Stimulated activated effector memory CD8-positive, alpha-beta T cell treated with anti-CD3 and anti-CD28 coated beads, Interleukin-12 subunit alpha, Interleukin-12 subunit beta, amount 100 ng/mL, for 72 hours (primary cell): Measurements from ENCODE around the gene TMEM63B.

Source experiments
- ATAC-seq: fragments of 150-1000 bp; cut with Tn5 transposase; 2 replicates; pipeline ENCODE4 v1.10.0; 2021
- DNase-seq, 2 donors: peaks; one replicate each; pipeline ENCODE4 v3.0.0; 2021 to 2022; ENCODE audit warnings: low spot score in 2 of 2
- H3K27ac Mint-ChIP-seq: one replicate; pipeline ENCODE4 v1.8.0; 2022; ENCODE audit warnings: mild to moderate bottlenecking, mixed read lengths
- H3K36me3 Mint-ChIP-seq: one replicate; pipeline ENCODE4 v1.8.0; 2022; ENCODE audit warnings: mild to moderate bottlenecking, mixed read lengths
- H3K4me1 Mint-ChIP-seq: one replicate; pipeline ENCODE4 v1.8.0; 2022; ENCODE audit warnings: mixed read lengths
- H3K4me3 Mint-ChIP-seq: one replicate; pipeline ENCODE4 v1.8.0; 2022; ENCODE audit warnings: mild to moderate bottlenecking, mixed read lengths
- H3K9me3 Mint-ChIP-seq: one replicate; pipeline ENCODE4 v1.8.0; 2022; ENCODE audit warnings: mixed read lengths

TMEM63B gene

DNA sequence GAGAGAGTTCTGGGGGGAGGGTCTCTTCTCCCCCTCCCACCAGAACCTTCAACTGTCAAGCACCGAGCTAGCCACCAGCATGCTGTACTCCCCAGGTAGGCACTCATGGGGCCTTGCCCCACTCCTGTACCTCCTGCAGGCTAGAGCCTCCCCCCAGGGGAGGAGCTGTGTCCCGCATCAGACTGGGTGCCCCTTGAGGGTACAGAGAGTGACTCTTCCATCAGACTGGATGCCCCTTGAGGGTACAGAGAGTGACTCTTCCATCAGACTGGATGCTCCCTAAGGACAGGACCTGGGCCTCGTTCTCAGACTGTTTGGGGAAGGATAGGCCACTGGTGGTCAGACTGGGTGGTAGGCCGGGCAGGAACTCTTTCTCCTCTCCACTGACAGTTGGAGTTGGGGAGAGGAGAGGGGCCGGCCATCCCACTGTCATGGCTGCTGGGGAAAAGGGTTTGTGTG lies 31.4 kb downstream of the TMEM63B start, which contains the start of gene CAPN11:
Gene CAPN11 (plus strand): TSS at position 51 of the 459 bp plus-strand sequence. CDS start 29 bp downstream, at position 80.
- H3K4me3 Mint-ChIP-seq = no peak within 1 kb of the TSS
- H3K27ac Mint-ChIP-seq = no peak within 1 kb of the TSS
- ATAC-seq (no peak), DNase-seq (no peak)
- H3K36me3 Mint-ChIP-seq = no peaks in the 10 kb centered on the region
- H3K9me3 Mint-ChIP-seq = no peaks in the 10 kb centered on the region
- peaks cover 13% of the 10 kb centered on the region for H3K4me1 Mint-ChIP-seq

DNA sequence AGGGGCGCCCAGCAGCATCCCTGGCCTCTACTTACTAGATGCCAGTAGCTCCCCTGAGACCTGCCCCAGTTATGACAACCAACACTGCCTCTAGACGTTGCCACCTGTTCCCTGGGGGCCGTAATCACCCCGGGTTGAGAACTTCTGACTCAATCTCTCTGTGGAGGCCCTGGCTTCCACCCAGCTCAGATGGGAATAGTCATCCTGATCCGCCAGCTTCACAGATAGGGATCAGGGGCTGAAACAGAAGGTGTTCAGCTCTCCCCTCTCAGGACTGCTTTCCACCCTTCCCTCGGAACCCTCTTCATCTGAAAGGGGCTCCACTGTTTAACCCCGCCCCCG lies 34.6 kb downstream of the TMEM63B start:
- Mint-ChIP-seq H3K4me1 (peaks cover 13% of the 10 kb centered on the region), H3K36me3 (no peaks in the 10 kb centered on the region), H3K9me3 (no peaks in the 10 kb centered on the region), H3K4me3 (no peak overlapping the region), H3K27ac (peak overlapping the region; percentile 77)
- ATAC-seq (peak; percentile 43), DNase-seq (no peak)

DNA sequence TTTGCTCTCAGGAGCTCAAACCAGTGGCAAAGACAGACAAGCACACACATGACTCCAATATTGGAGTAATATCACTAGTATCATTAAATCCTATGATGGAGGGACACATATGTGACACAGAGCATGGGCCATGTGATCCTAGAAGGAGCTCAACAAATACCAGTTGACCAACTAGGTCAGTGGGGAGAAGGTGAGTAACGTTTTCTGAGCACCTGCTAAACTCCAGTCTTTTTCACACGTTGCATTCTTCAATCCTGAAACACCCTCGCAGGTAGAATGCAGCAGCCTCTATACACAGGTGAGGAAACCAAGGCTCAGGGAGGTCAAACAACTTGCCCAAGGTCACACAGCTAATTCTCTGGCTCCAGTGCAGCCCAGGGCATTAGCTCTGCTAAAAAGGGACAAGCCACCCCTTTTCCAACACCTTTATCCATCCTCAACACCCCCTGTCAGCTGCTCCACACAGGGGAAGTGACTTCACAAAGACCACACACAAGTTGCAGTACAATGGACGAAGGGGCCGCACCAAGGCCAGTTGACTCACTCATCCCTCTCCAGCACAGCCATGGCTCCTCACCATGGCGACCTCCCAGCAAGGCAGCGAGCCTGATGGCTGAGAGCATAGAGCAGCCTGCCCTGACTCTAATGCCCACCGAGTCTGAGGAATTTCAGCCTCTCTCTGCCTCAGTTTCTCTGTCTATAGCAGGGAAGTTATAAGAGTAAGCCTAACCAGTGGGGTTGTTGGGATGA lies 35.7 kb downstream of the TMEM63B start:
- peaks cover 13% of the 10 kb centered on the region for H3K4me1 Mint-ChIP-seq
- DNase-seq (no peak), ATAC-seq (no peak)
- H3K9me3 Mint-ChIP-seq = no peaks in the 10 kb centered on the region
- H3K27ac Mint-ChIP-seq = peak overlapping the region; percentile 67
- no peaks in the 10 kb centered on the region for H3K36me3 Mint-ChIP-seq
- no peak overlapping the region for H3K4me3 Mint-ChIP-seq

DNA sequence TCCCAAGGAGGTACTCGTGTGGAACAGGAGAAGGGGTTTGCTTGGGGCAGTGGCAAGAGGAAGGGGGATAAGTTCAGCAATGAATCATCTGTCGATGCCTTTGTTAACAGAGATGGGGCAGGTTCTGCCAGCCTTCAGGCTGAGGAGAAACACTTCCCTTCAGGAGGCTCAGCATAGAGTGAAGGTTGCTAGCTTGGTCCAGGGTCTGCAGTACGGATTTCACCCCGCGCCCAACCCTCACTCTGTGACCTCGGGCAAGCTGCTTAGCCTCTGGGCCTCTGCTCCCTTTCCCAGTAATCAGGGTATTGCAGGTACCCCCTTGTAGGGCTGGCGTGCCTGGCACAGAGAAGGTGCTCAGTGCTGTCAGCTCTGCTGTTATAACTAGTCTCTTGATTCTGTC lies 38.8 kb downstream of the TMEM63B start:
- H3K4me3 Mint-ChIP-seq = no peak overlapping the region
- ATAC-seq (no peak), DNase-seq (no peak)
- H3K36me3 Mint-ChIP-seq = no peaks in the 10 kb centered on the region
- no peak overlapping the region for H3K27ac Mint-ChIP-seq
- peaks cover 13% of the 10 kb centered on the region for H3K4me1 Mint-ChIP-seq
- no peaks in the 10 kb centered on the region for H3K9me3 Mint-ChIP-seq

DNA sequence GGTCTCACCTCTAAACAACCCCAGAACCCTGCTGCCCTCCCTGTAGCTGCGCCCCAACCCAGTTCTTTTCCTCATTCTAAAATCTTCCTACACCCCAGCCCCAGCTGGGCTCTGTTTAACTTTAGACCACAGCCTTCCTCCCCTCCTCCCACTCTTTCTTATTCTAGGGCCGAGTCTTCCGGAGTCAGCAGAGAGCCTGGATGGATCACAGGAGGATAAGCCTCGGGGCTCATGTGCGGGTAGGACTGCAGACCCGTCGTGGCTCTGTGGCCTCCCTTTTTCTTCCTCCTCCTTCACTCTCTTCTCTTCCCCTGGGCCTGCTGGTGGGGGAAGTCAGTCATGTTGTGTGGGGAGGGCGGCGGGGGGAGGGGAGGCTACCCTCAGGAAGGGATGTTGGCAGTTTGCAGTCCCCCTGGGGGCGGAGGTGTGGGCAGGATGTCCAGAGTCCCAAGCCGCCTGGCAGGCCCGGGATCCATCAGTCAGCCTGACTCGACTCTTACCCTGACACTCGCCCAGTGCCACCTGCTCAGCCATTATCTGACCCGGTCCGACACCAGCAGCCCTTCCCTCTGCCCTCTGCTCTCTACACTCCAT lies 39.3 kb downstream of the TMEM63B start:
- DNase-seq (no peak), ATAC-seq (no peak)
- Mint-ChIP-seq H3K36me3 (no peaks in the 10 kb centered on the region), H3K4me3 (no peak overlapping the region), H3K27ac (no peak overlapping the region), H3K9me3 (no peaks in the 10 kb centered on the region), H3K4me1 (peaks cover 7% of the 10 kb centered on the region)

DNA sequence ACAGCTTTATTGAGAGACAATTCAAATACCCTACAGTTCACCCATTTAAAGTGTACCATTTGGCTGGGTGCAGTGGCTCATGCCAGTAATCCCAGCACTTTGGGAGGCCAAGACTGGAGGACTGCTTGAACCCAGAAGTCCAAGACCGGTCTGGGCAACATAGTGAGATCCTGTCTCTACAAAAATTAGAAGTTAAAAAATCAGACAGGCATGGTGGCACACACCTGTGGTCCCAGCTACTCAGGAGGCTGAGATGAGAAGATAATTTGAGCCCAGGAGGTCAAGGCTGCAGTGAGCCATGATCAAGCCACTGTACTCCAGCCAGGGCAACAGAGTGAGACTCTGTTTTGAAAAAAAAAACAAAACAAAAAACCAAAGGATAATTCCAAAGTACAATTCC lies 40.2 kb downstream of the TMEM63B start:
- no peak overlapping the region for H3K4me3 Mint-ChIP-seq

DNA sequence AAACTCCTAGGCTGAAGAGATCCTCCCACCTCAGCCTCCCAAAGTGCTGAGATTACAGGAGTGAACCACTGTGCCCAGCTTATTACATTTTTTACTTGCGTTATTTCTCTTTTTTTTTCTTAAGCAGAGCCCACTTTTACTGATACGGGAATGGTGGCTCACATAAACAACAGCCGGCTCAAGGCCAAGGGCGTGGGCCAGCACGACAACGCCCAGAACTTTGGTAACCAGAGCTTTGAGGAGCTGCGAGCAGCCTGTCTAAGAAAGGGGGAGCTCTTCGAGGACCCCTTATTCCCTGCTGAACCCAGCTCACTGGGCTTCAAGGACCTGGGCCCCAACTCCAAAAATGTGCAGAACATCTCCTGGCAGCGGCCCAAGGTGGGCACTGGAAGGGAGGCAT lies 41.8 kb downstream of the TMEM63B start:
- no peak overlapping the region for H3K4me3 Mint-ChIP-seq
- H3K36me3 Mint-ChIP-seq = no peaks in the 10 kb centered on the region
- no peaks in the 10 kb centered on the region for H3K9me3 Mint-ChIP-seq
- no peak overlapping the region for H3K27ac Mint-ChIP-seq
- DNase-seq (no peak), ATAC-seq (no peak)
- H3K4me1 Mint-ChIP-seq = peaks cover 7% of the 10 kb centered on the region

More for the DNA sequence above, 40.2 kb downstream of the TMEM63B start:
- peaks cover 5% of the 10 kb centered on the region for H3K4me1 Mint-ChIP-seq
- no peak overlapping the region for H3K27ac Mint-ChIP-seq
- DNase-seq (no peak), ATAC-seq (no peak)
- H3K9me3 Mint-ChIP-seq = no peaks in the 10 kb centered on the region
- no peaks in the 10 kb centered on the region for H3K36me3 Mint-ChIP-seq

DNA sequence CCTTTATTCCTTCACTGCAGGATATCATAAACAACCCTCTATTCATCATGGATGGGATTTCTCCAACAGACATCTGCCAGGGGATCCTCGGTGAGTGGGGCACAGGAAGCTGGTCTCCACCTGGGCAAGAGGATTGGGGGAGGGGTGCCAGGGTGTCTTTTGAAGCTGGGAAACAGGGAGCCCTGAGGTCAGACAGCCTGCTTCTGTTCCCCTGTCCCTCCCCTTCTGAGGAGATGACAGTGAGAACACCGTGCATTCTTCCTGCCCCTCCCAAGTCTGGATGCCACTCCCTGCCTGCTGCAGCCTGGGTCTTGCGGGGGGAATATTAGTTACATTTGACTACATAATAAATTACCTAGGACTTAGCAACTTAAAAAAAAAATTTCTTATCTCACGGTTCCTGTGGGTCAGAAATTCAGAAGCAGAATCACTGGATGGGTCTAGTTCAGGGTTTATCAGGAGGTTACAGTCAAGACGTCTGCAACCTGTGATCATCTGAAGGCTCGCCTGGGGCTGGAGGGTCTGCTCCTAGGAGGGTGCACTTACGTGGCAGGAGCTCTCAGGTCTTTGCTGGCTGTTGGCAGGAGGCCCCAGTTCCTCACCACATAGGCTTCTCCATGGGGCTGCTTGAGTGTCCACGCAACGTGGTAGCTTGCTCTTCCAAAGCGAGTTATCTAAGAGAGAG lies 42.7 kb downstream of the TMEM63B start:
- Mint-ChIP-seq H3K4me3 (no peak overlapping the region), H3K4me1 (peaks cover 7% of the 10 kb centered on the region), H3K27ac (no peak overlapping the region), H3K9me3 (no peaks in the 10 kb centered on the region), H3K36me3 (no peaks in the 10 kb centered on the region)
- ATAC-seq = no peak
- no peak for DNase-seq

DNA sequence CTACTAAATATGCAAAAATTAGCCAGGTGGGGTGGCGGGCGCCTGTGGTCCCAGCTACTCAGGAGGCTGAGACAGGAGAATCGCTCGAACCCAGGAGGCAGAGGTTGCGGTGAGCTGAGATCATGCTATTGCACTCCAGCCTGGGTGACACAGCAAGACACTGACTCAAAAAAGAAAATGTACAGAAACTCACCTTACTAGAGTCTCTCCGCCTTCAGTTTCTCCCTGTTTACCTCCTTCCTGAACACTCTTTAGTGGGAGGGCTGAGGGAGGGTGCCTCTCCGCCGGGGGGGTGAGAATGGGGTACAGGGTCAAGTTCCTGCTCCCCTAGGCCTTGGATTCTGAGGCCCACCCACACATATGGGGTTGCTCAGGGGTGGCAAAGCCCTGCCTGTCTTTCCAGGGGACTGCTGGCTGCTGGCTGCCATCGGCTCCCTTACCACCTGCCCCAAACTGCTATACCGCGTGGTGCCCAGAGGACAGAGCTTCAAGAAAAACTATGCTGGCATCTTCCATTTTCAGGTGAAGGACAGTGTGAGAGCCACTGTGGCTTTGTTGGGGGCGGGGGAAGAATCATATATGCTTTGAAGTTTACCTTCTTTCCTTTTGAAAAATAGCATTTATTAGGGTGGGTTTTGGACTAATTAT lies 44.7 kb downstream of the TMEM63B start:
- no peak for ATAC-seq
- H3K27ac Mint-ChIP-seq = no peak overlapping the region
- H3K36me3 Mint-ChIP-seq = peaks cover under 1% of the 10 kb centered on the region
- H3K4me1 Mint-ChIP-seq = peaks cover 18% of the 10 kb centered on the region
- no peaks in the 10 kb centered on the region for H3K9me3 Mint-ChIP-seq
- DNase-seq = no peak
- H3K4me3 Mint-ChIP-seq = no peak overlapping the region

DNA sequence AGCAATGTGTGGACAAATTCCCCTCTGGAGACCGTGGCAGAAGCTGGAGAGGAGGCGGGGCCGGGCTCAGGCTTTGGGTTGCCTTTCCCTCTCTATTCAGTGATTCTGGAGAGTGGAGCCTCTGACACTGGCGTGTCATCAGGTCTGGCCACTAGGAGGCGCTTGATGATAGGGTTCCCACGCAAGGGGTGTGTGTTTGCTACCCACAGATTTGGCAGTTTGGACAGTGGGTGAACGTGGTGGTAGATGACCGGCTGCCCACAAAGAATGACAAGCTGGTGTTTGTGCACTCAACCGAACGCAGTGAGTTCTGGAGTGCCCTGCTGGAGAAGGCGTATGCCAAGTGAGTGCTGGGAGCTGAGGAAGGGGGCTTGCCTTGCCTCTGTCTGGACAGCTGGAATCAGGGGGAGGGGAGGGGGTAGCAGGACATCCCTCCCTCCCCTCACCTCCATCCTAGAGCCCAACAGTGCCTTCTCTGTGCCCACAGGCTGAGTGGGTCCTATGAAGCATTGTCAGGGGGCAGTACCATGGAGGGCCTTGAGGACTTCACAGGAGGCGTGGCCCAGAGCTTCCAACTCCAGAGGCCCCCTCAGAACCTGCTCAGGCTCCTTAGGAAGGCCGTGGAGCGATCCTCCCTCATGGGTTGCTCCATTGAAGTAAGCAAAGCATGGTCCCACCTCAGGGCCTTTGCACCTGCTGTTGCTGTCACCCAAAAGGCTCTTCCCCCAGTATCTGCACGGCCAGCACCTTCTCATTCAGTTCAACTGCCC lies 45.6 kb downstream of the TMEM63B start:
- Mint-ChIP-seq H3K27ac (no peak overlapping the region), H3K4me3 (no peak overlapping the region), H3K9me3 (no peaks in the 10 kb centered on the region), H3K4me1 (peaks cover 24% of the 10 kb centered on the region), H3K36me3 (peaks cover 6% of the 10 kb centered on the region)
- DNase-seq = peak; percentile 75 to 87
- ATAC-seq = peak; percentile 81

DNA sequence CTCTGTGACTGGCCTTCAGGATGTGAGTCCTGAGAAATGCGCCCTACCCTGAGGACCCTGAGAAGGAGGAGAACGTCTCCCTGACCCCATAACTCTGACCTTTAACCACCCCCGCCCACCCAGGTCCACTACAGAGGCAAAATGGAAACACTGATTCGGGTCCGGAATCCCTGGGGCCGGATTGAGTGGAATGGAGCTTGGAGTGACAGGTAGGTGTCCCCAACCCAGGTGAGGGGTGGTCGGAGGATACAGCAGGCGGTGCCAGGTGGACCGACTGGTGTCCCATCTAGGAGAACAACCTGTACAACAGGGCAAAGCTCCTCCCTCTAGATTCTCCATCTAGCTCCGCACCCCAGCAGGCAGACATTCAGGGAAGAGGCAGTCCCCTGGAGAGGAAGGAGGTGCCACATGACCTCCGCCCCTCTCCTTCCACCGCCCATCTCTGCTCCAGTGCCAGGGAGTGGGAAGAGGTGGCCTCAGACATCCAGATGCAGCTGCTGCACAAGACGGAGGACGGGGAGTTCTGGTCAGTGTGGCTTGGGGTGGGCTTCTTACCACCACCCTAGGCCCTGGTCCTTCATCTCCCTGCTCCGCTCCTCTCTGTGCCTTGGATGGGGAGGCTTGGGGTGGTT lies 48.9 kb downstream of the TMEM63B start:
- Mint-ChIP-seq H3K4me3 (peak overlapping the region; percentile 44), H3K4me1 (peaks cover 24% of the 10 kb centered on the region), H3K27ac (peak overlapping the region; percentile 17), H3K36me3 (peaks cover 6% of the 10 kb centered on the region), H3K9me3 (no peaks in the 10 kb centered on the region)
- DNase-seq = no peak
- no peak for ATAC-seq

DNA sequence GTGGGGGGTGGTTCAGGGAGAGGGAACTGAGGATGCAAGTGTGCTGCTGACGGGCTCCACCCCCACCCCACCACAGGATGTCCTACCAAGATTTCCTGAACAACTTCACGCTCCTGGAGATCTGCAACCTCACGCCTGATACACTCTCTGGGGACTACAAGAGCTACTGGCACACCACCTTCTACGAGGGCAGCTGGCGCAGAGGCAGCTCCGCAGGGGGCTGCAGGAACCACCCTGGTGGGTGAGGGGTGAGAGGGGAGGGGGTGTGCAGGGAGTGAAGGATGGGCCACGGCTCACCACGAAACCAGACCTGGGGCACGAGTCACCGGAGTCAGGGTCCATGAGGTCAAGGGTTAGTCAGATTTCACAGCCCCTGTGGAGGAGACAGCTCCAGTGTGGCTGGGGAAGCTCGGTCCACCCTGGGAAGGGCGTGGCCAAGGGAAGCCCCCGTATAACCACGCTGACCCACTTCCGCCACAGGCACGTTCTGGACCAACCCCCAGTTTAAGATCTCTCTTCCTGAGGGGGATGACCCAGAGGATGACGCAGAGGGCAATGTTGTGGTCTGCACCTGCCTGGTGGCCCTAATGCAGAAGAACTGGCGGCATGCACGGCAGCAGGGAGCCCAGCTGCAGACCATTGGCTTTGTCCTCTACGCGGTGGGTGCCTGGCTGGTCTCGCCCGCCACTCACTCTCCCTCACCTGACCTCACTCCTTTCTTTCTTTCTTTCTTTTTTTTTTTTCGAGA lies 49.6 kb downstream of the TMEM63B start:
- ATAC-seq = peak; percentile 84
- peak overlapping the region; percentile 17 for H3K27ac Mint-ChIP-seq
- peak overlapping the region; percentile 44 for H3K4me3 Mint-ChIP-seq
- peaks cover 24% of the 10 kb centered on the region for H3K4me1 Mint-ChIP-seq
- peaks cover 6% of the 10 kb centered on the region for H3K36me3 Mint-ChIP-seq
- H3K9me3 Mint-ChIP-seq = no peaks in the 10 kb centered on the region
- DNase-seq = peak; percentile 18 to 61

DNA sequence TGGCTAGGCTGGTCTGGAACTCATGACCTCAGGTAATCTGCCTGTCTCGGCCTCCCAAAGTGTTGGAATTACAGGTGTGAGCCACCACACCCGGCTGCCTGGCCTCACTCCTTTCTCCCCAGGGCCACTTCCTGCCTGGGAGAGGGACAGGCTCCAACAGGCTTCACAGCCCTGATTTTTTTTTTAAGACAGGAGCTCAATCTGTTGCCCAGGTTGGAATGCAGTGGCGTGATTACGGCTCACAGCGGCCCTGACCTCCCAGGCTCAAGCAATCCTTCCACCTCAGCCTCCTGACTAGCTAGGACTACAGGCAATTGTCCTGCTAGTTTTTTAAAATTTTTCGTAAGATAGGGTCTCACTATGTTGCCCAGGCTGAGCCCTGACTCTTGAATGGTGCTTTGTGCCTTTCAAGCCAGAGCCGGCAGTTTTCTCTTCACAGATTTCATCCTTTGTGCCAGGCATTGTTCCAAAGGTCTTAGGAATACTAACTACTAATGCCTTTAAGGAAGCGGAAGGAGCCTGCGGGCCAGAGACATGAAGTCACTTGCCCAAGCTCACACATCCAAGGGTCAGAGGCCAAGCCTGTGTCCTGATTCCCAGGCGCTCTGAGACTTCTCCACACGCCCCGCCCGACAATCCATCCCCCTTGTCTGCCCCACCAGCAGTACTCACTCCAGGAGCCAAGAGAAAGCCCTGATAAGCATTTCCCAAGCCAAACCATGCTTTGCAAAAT lies 50.5 kb downstream of the TMEM63B start:
- H3K27ac Mint-ChIP-seq = peak overlapping the region; percentile 17
- peak overlapping the region; percentile 44 for H3K4me3 Mint-ChIP-seq
- DNase-seq (no peak), ATAC-seq (no peak)
- H3K4me1 Mint-ChIP-seq = peaks cover 19% of the 10 kb centered on the region
- no peaks in the 10 kb centered on the region for H3K9me3 Mint-ChIP-seq
- H3K36me3 Mint-ChIP-seq = peaks cover 6% of the 10 kb centered on the region
